GM23338 (cell line): ENCODE results near the gene RRN3.
"Not testable (repeated sequence)": the region's sequence is repeated elsewhere in the genome, so short reads cannot be mapped to it uniquely, and the experiment has no call there.

Source experiments
- CREB1 ChIP-seq: fragments of 250-450 bp; sonication (Bioruptor Pico); IDR thresholded peaks from 2 replicates; pipeline ENCODE4 v1.5.0; 2020; ENCODE audit warnings: low read depth, mild to moderate bottlenecking, moderate library complexity
- CTCF ChIP-seq, 2 experiments: fragments of 200-600 bp in 1 of 2; sonication (generic) in 1 of 2; conservative IDR thresholded peaks; 2 replicates each; pipeline versions ENCODE4 v1.5.1 to v1.6.1; 2016 to 2017; ENCODE audit warnings: antibody characterized with exemption in 2 of 2, low read depth in 2 of 2, mild to moderate bottlenecking in 2 of 2, moderate library complexity in 1 of 2
- ETS1 ChIP-seq: IDR thresholded peaks from 2 replicates; pipeline ENCODE4 v1.6.1; 2016; ENCODE audit warnings: antibody characterized with exemption
- EZH2 ChIP-seq: fragments of 200-600 bp; sonication (generic); IDR thresholded peaks from one replicate; pipeline ENCODE4 v1.8.0; 2017; ENCODE audit warnings: antibody characterized with exemption, mild to moderate bottlenecking, low read depth; ENCODE audit not compliant: unreplicated experiment
- EZH2phosphoT487 ChIP-seq: fragments of 200-600 bp; sonication (generic); IDR thresholded peaks from one replicate; pipeline ENCODE4 v1.8.1; 2018; ENCODE audit warnings: antibody characterized with exemption; ENCODE audit not compliant: unreplicated experiment
- JUNB ChIP-seq: IDR thresholded peaks from one replicate; pipeline ENCODE4 v1.6.1; 2016; ENCODE audit warnings: antibody characterized with exemption; ENCODE audit not compliant: unreplicated experiment
- NANOG ChIP-seq: IDR thresholded peaks from 2 replicates; pipeline ENCODE4 v1.6.1; 2016; ENCODE audit warnings: antibody characterized with exemption, borderline replicate concordance
- POLR2AphosphoS5 ChIP-seq: IDR thresholded peaks from 2 replicates; pipeline ENCODE4 v1.6.1; 2016; ENCODE audit warnings: antibody characterized with exemption, low read depth
- REST ChIP-seq: IDR thresholded peaks from one replicate; pipeline ENCODE4 v1.6.1; 2018; ENCODE audit warnings: antibody characterized with exemption; ENCODE audit not compliant: unreplicated experiment
- STAT1 ChIP-seq: IDR thresholded peaks from one replicate; pipeline ENCODE4 v1.6.1; 2016; ENCODE audit warnings: antibody characterized with exemption; ENCODE audit not compliant: unreplicated experiment
- ZNF114 ChIP-seq: fragments of 250-450 bp; sonication (Bioruptor Pico); IDR thresholded peaks from 2 replicates; pipeline ENCODE4 v1.5.0; 2020; ENCODE audit warnings: mild to moderate bottlenecking, moderate library complexity
- ZNF331 ChIP-seq: fragments of 250-450 bp; sonication (Bioruptor Pico); IDR thresholded peaks from 2 replicates; pipeline ENCODE4 v1.5.0; 2020; ENCODE audit warnings: low read depth, mild to moderate bottlenecking, moderate library complexity
- TF ChIP-seq, protein P1 (sequence below): fragments of 250-450 bp; sonication (Bioruptor Pico); IDR thresholded peaks from 2 replicates; pipeline ENCODE4 v1.5.0; 2020; ENCODE audit warnings: mild to moderate bottlenecking, moderate library complexity

- not testable (repeated sequence) for TF ChIP-seq EZH2phosphoT487; CTCF (conservative IDR thresholded peaks at IDR 0.05; ENCODE audit: low read depth in 2 of 2); EZH2; POLR2AphosphoS5; JUNB; REST; NANOG; STAT1; CREB1 (CRISPR knock-in tag); ETS1; ZNF114 (CRISPR knock-in tag); ZNF331 (CRISPR knock-in tag)
- TF ChIP-seq, protein P1, sequence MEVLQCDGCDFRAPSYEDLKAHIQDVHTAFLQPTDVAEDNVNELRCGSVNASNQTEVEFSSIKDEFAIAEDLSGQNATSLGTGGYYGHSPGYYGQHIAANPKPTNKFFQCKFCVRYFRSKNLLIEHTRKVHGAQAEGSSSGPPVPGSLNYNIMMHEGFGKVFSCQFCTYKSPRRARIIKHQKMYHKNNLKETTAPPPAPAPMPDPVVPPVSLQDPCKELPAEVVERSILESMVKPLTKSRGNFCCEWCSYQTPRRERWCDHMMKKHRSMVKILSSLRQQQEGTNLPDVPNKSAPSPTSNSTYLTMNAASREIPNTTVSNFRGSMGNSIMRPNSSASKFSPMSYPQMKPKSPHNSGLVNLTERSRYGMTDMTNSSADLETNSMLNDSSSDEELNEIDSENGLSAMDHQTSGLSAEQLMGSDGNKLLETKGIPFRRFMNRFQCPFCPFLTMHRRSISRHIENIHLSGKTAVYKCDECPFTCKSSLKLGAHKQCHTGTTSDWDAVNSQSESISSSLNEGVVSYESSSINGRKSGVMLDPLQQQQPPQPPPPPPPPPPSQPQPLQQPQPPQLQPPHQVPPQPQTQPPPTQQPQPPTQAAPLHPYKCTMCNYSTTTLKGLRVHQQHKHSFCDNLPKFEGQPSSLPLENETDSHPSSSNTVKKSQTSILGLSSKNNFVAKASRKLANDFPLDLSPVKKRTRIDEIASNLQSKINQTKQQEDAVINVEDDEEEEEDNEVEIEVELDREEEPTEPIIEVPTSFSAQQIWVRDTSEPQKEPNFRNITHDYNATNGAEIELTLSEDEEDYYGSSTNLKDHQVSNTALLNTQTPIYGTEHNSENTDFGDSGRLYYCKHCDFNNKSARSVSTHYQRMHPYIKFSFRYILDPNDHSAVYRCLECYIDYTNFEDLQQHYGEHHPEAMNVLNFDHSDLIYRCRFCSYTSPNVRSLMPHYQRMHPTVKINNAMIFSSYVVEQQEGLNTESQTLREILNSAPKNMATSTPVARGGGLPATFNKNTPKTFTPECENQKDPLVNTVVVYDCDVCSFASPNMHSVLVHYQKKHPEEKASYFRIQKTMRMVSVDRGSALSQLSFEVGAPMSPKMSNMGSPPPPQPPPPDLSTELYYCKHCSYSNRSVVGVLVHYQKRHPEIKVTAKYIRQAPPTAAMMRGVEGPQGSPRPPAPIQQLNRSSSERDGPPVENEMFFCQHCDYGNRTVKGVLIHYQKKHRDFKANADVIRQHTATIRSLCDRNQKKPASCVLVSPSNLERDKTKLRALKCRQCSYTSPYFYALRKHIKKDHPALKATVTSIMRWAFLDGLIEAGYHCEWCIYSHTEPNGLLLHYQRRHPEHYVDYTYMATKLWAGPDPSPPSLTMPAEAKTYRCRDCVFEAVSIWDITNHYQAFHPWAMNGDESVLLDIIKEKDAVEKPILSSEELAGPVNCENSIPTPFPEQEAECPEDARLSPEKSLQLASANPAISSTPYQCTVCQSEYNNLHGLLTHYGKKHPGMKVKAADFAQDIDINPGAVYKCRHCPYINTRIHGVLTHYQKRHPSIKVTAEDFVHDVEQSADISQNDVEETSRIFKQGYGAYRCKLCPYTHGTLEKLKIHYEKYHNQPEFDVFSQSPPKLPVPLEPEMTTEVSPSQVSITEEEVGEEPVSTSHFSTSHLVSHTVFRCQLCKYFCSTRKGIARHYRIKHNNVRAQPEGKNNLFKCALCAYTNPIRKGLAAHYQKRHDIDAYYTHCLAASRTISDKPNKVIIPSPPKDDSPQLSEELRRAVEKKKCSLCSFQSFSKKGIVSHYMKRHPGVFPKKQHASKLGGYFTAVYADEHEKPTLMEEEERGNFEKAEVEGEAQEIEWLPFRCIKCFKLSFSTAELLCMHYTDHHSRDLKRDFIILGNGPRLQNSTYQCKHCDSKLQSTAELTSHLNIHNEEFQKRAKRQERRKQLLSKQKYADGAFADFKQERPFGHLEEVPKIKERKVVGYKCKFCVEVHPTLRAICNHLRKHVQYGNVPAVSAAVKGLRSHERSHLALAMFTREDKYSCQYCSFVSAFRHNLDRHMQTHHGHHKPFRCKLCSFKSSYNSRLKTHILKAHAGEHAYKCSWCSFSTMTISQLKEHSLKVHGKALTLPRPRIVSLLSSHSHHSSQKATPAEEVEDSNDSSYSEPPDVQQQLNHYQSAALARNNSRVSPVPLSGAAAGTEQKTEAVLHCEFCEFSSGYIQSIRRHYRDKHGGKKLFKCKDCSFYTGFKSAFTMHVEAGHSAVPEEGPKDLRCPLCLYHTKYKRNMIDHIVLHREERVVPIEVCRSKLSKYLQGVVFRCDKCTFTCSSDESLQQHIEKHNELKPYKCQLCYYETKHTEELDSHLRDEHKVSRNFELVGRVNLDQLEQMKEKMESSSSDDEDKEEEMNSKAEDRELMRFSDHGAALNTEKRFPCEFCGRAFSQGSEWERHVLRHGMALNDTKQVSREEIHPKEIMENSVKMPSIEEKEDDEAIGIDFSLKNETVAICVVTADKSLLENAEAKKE (CRISPR knock-in tag) = not testable (repeated sequence)
These were observed 39.5 kb upstream of the RRN3 start for GRCh38 chr16:15133554-15133953.
